ENCODE measurements around the gene SLC6A6.

- TF ChIP-seq POLR2AphosphoS5 (IDR thresholded peaks at IDR 0.05) = no peak
- no peak for TF ChIP-seq CTCF (IDR thresholded peaks at IDR 0.05)
- no peak for TF ChIP-seq POLR2A (IDR thresholded peaks at IDR 0.05; ENCODE audit: low read depth)
Measured at GRCh38 chr3:14505001-14505802, 102.8 kb downstream of the SLC6A6 start.
